ENCODE measurements around the gene GAD1.

The GAD1 gene

DNA sequence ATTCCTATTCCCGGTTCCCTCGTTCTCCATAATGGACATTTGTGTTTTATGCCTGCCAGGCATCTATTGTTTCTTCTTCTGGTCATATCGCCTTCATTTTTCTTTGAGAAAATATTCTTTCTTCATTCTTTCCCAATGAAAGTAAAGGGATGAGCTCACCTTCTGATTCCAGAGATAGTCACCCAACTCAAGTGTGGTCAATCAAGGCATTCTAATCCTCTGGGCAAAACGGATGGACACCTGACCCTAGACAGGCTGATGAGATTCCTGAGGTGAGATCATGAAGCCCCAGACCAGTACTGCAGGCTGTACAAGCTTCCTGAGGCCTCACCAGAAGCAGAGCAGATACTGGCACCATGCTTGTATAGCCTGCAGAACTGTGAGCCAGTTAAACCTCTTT, 52.8 kb downstream of the GAD1 start:
- no peak for TF ChIP-seq GABPA (IDR thresholded peaks at IDR 0.05; ENCODE audit: low read depth)
- TF ChIP-seq, protein P1, sequence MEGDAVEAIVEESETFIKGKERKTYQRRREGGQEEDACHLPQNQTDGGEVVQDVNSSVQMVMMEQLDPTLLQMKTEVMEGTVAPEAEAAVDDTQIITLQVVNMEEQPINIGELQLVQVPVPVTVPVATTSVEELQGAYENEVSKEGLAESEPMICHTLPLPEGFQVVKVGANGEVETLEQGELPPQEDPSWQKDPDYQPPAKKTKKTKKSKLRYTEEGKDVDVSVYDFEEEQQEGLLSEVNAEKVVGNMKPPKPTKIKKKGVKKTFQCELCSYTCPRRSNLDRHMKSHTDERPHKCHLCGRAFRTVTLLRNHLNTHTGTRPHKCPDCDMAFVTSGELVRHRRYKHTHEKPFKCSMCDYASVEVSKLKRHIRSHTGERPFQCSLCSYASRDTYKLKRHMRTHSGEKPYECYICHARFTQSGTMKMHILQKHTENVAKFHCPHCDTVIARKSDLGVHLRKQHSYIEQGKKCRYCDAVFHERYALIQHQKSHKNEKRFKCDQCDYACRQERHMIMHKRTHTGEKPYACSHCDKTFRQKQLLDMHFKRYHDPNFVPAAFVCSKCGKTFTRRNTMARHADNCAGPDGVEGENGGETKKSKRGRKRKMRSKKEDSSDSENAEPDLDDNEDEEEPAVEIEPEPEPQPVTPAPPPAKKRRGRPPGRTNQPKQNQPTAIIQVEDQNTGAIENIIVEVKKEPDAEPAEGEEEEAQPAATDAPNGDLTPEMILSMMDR (IDR thresholded peaks at IDR 0.05; ENCODE audit: insufficient read depth, low read length) = no peak
- Histone ChIP-seq H3K27me3 (ENCODE audit: insufficient read depth, poor library complexity, severe bottlenecking) (peaks cover 4% of the 10 kb centered on the region), H3K27ac (replicated peaks) (no peak overlapping the region), H3K4me3 (replicated peaks; ENCODE audit: insufficient read depth, low read length) (no peak overlapping the region)
- DNase-seq (ENCODE audit: low read depth in 1 of 2, low spot score in 1 of 2) = no peak

DNA sequence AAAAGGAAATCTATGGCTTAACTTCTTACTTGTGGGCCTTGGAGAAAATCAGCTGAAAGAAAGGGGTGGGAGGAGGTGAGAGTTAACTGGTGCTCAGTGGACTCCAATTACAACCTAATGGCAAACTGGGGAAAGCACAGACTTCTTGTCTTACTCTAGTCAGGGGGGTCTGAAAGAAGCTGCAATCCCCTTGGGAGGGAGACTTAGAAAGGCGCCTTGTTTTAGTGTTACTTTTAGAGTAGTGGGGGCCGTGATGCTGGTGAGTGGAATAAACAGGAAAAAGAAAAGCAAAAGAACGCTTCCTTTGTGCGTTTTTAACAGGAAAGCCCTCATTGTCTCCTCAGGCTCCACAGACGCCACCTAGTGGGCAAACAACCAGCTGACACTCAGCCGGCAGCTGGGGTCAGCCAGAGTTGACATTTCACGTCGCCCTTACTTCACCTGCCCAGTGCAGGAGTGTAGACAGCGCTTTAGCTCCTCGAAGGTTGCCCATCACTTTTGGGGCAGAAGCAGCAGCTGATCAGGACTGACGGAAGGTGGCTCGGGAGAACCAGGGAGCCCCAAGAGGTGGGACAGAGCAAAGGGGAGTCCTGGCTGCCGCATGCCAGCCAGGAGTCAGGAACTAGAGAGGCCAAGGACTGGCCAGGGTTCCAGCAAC, 56.5 kb downstream of the GAD1 start:
- H3K4me3 ChIP-seq (replicated peaks; ENCODE audit: insufficient read depth, low read length) = no peak overlapping the region
- DNase-seq (ENCODE audit: low read depth in 1 of 2, low spot score in 1 of 2) = peak; percentile 24 to 70
- no peak overlapping the region for H3K27ac ChIP-seq (replicated peaks)
- no peaks in the 10 kb centered on the region for H3K27me3 ChIP-seq (ENCODE audit: insufficient read depth, poor library complexity, severe bottlenecking)
- TF ChIP-seq SPI1 (IDR thresholded peaks at IDR 0.05; ENCODE audit: borderline replicate concordance, low read depth) = no peak
- TF ChIP-seq, protein P1 (IDR thresholded peaks at IDR 0.05; ENCODE audit: insufficient read depth, low read length) = peak; percentile 98

DNA sequence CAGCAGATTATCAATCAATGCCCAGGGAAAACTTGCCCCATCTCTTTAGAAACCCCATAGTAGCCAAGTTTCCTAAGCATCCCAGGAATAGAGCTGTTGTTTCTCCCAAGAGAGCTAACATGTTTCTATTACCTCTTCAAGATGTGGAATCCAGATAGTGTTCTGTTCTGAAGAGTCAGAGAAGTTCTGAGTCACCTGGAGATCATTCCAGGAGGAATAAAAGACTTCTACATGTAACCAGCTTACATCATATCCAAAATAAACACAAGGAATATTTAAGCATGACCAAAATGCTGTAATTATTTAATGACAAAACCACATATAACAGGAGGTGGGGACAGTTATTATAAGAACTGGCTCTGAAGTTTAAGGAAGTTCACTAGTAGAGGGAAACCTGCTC, 61.4 kb downstream of the GAD1 start:
- TF ChIP-seq POLR2AphosphoS5 (IDR thresholded peaks at IDR 0.05; ENCODE audit: low read depth) (no peak), GABPA (IDR thresholded peaks at IDR 0.05; ENCODE audit: low read depth) (no peak), SPI1 (IDR thresholded peaks at IDR 0.05; ENCODE audit: borderline replicate concordance, low read depth) (no peak)
- TF ChIP-seq, protein P1 (IDR thresholded peaks at IDR 0.05; ENCODE audit: insufficient read depth, low read length) = no peak
- TF ChIP-seq, protein P2, sequence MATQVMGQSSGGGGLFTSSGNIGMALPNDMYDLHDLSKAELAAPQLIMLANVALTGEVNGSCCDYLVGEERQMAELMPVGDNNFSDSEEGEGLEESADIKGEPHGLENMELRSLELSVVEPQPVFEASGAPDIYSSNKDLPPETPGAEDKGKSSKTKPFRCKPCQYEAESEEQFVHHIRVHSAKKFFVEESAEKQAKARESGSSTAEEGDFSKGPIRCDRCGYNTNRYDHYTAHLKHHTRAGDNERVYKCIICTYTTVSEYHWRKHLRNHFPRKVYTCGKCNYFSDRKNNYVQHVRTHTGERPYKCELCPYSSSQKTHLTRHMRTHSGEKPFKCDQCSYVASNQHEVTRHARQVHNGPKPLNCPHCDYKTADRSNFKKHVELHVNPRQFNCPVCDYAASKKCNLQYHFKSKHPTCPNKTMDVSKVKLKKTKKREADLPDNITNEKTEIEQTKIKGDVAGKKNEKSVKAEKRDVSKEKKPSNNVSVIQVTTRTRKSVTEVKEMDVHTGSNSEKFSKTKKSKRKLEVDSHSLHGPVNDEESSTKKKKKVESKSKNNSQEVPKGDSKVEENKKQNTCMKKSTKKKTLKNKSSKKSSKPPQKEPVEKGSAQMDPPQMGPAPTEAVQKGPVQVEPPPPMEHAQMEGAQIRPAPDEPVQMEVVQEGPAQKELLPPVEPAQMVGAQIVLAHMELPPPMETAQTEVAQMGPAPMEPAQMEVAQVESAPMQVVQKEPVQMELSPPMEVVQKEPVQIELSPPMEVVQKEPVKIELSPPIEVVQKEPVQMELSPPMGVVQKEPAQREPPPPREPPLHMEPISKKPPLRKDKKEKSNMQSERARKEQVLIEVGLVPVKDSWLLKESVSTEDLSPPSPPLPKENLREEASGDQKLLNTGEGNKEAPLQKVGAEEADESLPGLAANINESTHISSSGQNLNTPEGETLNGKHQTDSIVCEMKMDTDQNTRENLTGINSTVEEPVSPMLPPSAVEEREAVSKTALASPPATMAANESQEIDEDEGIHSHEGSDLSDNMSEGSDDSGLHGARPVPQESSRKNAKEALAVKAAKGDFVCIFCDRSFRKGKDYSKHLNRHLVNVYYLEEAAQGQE (IDR thresholded peaks at IDR 0.05; ENCODE audit: insufficient replicate concordance, low read depth) = no peak
- Histone ChIP-seq H3K27ac (replicated peaks) (no peak overlapping the region), H3K4me3 (replicated peaks; ENCODE audit: insufficient read depth, low read length) (no peak overlapping the region), H3K27me3 (ENCODE audit: insufficient read depth, poor library complexity, severe bottlenecking) (no peaks in the 10 kb centered on the region)
- DNase-seq (ENCODE audit: low read depth in 1 of 2, low spot score in 1 of 2) = no peak

DNA sequence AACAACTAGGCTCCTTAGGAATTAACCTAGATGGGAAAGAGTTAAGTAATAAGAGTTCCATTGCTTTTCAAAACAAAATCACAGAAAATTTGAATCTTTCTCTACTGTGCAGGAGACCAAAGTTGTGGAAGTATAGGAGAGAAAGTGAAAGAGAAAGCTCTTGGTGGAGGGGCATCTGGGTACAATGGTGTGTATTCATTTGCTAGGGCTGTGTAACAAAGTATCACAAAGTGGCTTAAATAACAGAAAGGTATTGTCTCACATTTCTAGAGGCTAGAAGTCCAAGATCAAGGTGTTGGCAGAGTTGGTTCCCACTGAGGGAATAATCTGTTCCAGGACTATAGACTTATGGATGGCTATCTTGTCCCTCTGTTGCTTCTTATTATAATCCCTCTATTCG, 61.8 kb downstream of the GAD1 start:
- TF ChIP-seq SPI1 (IDR thresholded peaks at IDR 0.05; ENCODE audit: borderline replicate concordance, low read depth) (no peak), POLR2AphosphoS5 (IDR thresholded peaks at IDR 0.05; ENCODE audit: low read depth) (no peak), GABPA (IDR thresholded peaks at IDR 0.05; ENCODE audit: low read depth) (no peak)
- TF ChIP-seq, protein P2 (IDR thresholded peaks at IDR 0.05; ENCODE audit: insufficient replicate concordance, low read depth) = no peak
- TF ChIP-seq, protein P1 (IDR thresholded peaks at IDR 0.05; ENCODE audit: insufficient read depth, low read length) = no peak
- Histone ChIP-seq H3K27me3 (ENCODE audit: insufficient read depth, poor library complexity, severe bottlenecking) (no peaks in the 10 kb centered on the region), H3K27ac (replicated peaks) (no peak overlapping the region), H3K4me3 (replicated peaks; ENCODE audit: insufficient read depth, low read length) (no peak overlapping the region)
- DNase-seq (ENCODE audit: low read depth in 1 of 2, low spot score in 1 of 2) = no peak

Data from HL-60 (cell line).